Effector memory CD8-positive, alpha-beta T cell (primary cell): ENCODE results near the gene KLF12.

ENCODE experiments used
- ATAC-seq: fragments of 150-1000 bp; cut with Tn5 transposase; replicated peaks from 2 replicates; pipeline ENCODE4 v1.10.0; 2021; ENCODE audit warnings: mild to moderate bottlenecking, moderate library complexity
- DNase-seq, 3 experiments: peaks; one replicate each; pipeline ENCODE4 v3.0.0; 2021
- H3K27ac Mint-ChIP-seq, 2 donors: one replicate each; pipeline ENCODE4 v1.8.0; 2022; ENCODE audit warnings: mild to moderate bottlenecking in 2 of 2, mixed read lengths in 2 of 2, moderate library complexity in 2 of 2
- H3K27me3 Mint-ChIP-seq, 2 donors: one replicate each; pipeline ENCODE4 v1.8.0; 2022; ENCODE audit warnings: mixed read lengths in 2 of 2
- H3K36me3 Mint-ChIP-seq: one replicate; pipeline ENCODE4 v1.8.0; 2022; ENCODE audit warnings: mild to moderate bottlenecking, moderate library complexity, mixed read lengths; ENCODE audit not compliant: insufficient read depth
- H3K4me1 Mint-ChIP-seq, 2 donors: one replicate each; pipeline ENCODE4 v1.8.0; 2022; ENCODE audit warnings: low read depth in 2 of 2, mixed read lengths in 2 of 2
- H3K4me3 Mint-ChIP-seq, 2 donors: one replicate each; pipeline ENCODE4 v1.8.0; 2022; ENCODE audit warnings: mild to moderate bottlenecking in 2 of 2, mixed read lengths in 2 of 2, moderate library complexity in 2 of 2
- H3K9me3 Mint-ChIP-seq, 2 donors: one replicate each; pipeline ENCODE4 v1.8.0; 2022; ENCODE audit warnings: mixed read lengths in 2 of 2

Gene KLF12

DNA sequence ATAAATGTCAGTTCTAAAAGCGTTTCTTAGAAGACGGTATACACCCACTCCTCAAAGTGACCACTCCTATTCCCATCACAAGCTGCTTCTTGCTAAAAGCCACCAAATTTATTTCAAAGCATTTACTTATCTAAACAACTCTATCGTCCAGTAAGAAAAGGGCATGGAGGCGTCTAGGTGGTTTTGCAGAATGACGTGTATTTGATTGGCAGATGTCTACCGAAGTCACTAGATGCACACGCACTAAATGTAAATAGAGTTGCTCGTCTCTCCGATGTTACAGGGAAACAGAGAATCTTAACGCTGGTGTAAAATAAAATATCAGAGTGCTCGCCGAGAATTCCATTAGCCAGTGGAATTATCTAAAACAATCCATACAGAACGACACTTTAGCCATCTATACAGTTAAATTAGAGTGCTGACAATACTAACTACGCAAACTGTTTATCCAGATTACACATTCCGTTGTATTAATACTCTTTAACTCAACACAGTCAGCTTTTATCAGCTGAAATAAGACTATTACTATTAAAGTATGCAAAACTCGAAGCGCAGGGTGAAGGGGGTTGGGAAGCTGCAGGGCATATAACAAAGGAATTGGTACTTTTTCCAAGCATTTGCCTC is 1.9 kb downstream of the KLF12 start:
- no peaks in the 10 kb centered on the region for H3K9me3 Mint-ChIP-seq
- peaks cover 30 to 39% of the 10 kb centered on the region in 2 donors for H3K4me1 Mint-ChIP-seq
- peaks cover 45% of the 10 kb centered on the region for H3K36me3 Mint-ChIP-seq
- no peak overlapping the region for H3K27ac Mint-ChIP-seq
- no peak overlapping the region for H3K4me3 Mint-ChIP-seq
- no peaks in the 10 kb centered on the region for H3K27me3 Mint-ChIP-seq
- DNase-seq, result peak; percentile 26 to 55 (median 36)
- ATAC-seq, result no peak

DNA sequence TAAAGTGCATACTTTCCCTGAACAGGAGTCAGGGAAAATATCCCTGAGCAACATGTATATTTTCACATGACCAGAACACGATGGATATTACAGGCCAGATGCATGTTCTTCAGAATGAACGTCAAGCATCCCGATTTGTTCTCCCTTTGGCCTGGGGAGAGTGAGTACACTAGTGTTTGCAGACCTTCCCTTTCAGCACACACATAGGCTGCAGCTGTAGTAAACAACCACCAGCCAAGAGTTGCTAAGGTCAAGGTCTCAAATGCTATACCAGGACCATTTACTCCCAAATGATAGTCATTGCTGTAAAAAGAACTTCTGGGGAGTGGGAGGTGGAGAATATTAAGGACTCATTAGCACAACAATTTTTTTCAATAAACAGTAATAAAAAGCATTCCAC is 3.0 kb downstream of the KLF12 start:
- peaks cover 35 to 50% of the 10 kb centered on the region in 2 donors for H3K4me1 Mint-ChIP-seq
- H3K27ac Mint-ChIP-seq, result no peak overlapping the region
- ATAC-seq (no peak), DNase-seq (no peak)
- peaks cover 45% of the 10 kb centered on the region for H3K36me3 Mint-ChIP-seq
- no peaks in the 10 kb centered on the region for H3K9me3 Mint-ChIP-seq
- H3K4me3 Mint-ChIP-seq, result no peak overlapping the region
- H3K27me3 Mint-ChIP-seq, result no peaks in the 10 kb centered on the region

DNA sequence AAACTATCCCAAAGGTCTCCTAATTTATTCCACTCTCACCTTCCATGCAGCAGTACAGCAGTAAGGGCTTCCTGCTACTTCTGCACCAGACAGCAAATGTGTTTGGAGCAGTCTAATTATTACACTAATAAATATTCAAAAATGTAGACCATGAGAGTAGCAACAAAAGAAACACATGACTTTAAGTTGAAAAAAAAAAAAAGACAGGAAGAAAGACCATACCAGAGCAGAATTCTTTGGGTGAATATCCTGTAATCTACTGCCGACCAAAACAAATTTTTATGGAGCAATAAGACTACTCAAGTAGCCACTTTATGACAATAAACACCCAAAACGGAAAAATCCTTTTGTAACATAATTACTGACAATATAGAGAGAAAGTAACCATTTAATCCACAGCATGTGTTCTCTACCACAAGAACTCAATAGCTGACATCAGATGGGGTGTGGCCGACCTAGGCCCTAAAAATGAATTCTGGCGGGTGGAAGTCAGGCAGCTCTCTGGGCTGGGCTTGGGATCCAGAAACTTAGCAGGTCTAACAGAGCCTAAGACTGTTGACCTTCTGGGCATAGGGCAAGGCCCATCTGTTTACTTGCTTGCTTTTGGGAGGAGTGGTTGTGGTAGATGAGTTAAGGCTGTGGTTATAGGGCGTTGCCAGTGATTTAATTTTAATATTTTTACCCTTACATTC is 4.6 kb downstream of the KLF12 start:
- H3K4me3 Mint-ChIP-seq, result no peak overlapping the region

DNA sequence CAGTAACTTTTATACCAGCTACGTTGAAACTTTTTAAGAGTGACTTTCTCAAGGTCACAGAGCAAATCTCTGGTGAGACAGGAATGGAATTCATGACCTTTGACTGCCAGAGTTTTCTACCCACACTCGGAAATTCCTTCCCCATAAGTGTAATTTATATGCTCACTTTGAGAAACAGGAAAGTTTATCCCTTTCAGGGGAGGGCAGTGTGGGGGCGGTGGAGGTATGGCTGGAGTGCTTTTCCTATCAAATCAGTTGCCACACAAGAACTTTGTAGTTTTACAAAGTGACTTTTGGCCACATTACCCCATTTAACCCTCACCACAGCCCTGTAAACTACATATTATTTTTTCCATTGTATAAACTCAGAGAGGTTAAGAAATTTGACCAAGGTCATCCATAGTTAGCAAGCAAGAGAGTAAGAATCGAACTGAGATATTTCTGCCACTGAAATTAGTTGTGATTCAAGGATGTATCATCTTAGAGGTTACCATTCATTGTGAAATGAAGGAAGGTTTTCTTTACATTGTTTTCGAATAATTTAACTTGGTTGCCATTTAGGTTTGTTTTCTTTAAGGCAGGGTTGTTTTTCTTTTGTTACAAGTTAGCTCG is 5.9 kb downstream of the KLF12 start:
- peaks cover 38 to 65% of the 10 kb centered on the region in 2 donors for H3K4me1 Mint-ChIP-seq
- no peaks in the 10 kb centered on the region for H3K27me3 Mint-ChIP-seq
- peak overlapping the region in 1 of 2 donors; percentile 61 for H3K4me3 Mint-ChIP-seq
- no peak for ATAC-seq
- H3K27ac Mint-ChIP-seq, result peak overlapping the region in 1 of 2 donors; percentile 87
- H3K36me3 Mint-ChIP-seq, result peaks cover 30% of the 10 kb centered on the region
- no peaks in the 10 kb centered on the region for H3K9me3 Mint-ChIP-seq
- DNase-seq, result no peak

More for the DNA sequence above, 4.6 kb downstream of the KLF12 start:
- DNase-seq (peak; percentile 18 to 43 (median 22)), ATAC-seq (no peak)
- peak overlapping the region in 1 of 2 donors; percentile 88 for H3K27ac Mint-ChIP-seq
- H3K27me3 Mint-ChIP-seq, result no peaks in the 10 kb centered on the region
- peaks cover 44% of the 10 kb centered on the region for H3K36me3 Mint-ChIP-seq
- no peaks in the 10 kb centered on the region for H3K9me3 Mint-ChIP-seq
- H3K4me1 Mint-ChIP-seq, result peaks cover 38 to 61% of the 10 kb centered on the region in 2 donors

DNA sequence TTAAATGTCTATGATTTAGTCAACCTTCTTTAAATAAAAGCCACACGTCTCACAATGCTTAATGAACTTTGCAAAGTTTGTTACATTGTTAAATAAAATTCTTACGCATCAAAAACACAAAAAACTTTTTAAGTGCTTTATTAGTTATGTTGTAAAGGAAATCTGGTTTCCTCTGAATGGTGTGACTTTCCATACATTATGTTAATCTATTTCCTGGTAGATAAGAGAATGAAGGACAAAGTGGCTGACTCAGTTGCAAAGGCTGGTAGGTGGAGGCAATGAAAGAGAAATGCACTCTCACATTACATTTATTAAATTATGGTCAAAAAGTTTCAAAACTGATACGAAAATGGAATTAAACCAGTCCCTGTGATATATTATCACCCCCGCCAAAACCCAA is 15.9 kb downstream of the KLF12 start:
- H3K27ac Mint-ChIP-seq, result peak overlapping the region in 1 of 2 donors; percentile 50
- H3K4me1 Mint-ChIP-seq, result peaks cover 31 to 79% of the 10 kb centered on the region in 2 donors
- ATAC-seq, result no peak
- H3K27me3 Mint-ChIP-seq, result no peaks in the 10 kb centered on the region
- DNase-seq, result no peak
- peaks cover 7% of the 10 kb centered on the region in 2 donors for H3K9me3 Mint-ChIP-seq
- H3K4me3 Mint-ChIP-seq, result no peak overlapping the region
- H3K36me3 Mint-ChIP-seq, result peaks cover 12% of the 10 kb centered on the region

DNA sequence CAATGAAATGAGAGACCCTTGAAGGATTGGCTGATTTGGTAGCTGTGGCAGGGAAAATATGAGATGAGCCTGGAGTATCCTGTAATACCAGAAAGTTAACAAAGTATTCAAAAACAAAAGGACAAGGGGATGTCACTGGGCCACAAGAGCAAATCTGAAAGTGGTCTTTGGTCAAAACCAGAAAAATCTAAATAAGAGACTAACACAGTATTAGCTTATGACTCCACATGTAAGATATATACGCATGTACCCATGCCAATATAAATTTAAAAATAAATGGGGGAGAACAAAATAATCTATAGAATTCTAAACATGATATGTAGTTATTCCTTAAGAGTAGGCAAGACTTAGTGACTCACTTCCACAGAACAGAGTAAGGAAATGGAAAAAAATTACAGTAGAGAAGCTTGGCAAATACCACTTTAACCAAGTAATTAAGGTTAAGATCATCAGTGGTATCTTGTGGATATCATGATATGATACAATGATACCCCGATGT is 16.9 kb downstream of the KLF12 start:
- H3K4me1 Mint-ChIP-seq, result peaks cover 36 to 81% of the 10 kb centered on the region in 2 donors

DNA sequence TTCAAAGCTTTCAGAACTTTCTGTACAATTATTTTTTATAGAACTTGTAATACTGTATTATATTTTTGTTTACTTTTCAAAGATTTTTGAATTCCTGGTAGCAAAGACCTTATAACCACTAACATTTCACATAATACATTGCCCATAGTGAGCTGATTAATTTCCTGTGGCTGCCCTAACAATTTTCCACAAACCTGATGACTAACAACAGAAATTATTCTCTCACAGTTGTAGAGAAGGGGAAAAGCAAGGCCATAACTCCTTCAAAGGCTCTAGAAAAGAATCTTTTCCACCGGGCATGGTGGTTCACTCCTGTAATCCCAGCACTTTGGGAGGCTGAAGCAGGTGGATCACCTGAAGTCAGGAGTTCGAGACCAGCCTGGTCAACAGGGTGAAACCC is 19.1 kb downstream of the KLF12 start:
- Mint-ChIP-seq H3K4me1 (peaks cover 35 to 76% of the 10 kb centered on the region in 2 donors), H3K27me3 (no peaks in the 10 kb centered on the region), H3K27ac (peak overlapping the region; percentile 2 to 86), H3K36me3 (peaks cover 12% of the 10 kb centered on the region), H3K9me3 (peaks cover 7% of the 10 kb centered on the region in 2 donors), H3K4me3 (peak overlapping the region; percentile 44 to 74)
- DNase-seq (no peak), ATAC-seq (no peak)

More for the DNA sequence above, 16.9 kb downstream of the KLF12 start:
- ATAC-seq (no peak), DNase-seq (no peak)
- no peak overlapping the region for H3K4me3 Mint-ChIP-seq
- no peaks in the 10 kb centered on the region for H3K27me3 Mint-ChIP-seq
- peaks cover 7% of the 10 kb centered on the region in 2 donors for H3K9me3 Mint-ChIP-seq
- H3K36me3 Mint-ChIP-seq, result peaks cover 12% of the 10 kb centered on the region
- peak overlapping the region in 1 of 2 donors; percentile 50 for H3K27ac Mint-ChIP-seq

DNA sequence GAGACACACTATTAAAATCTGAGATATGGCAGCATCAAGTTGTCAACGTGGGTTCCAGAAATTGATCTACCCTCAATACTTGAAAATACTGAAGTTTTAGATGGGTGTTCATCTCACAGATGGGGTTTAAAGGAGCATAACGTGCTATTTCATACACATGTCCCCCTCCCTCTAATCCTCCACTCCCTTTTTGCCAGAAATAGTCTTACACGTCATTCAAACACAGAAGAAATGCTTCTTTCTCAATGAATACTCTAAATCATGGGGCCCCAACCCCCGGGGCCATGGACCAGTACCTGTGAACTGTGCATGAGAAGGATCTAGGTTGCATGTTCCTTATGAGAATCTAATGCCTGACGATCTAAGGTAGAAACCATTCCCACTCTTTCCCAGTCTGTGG is 19.6 kb downstream of the KLF12 start:
- peaks cover 38 to 78% of the 10 kb centered on the region in 2 donors for H3K4me1 Mint-ChIP-seq
- ATAC-seq, result no peak
- no peak for DNase-seq
- peaks cover 9% of the 10 kb centered on the region for H3K36me3 Mint-ChIP-seq
- peaks cover 5 to 7% of the 10 kb centered on the region in 2 donors for H3K9me3 Mint-ChIP-seq
- no peaks in the 10 kb centered on the region for H3K27me3 Mint-ChIP-seq
- peak overlapping the region; percentile 44 to 74 for H3K4me3 Mint-ChIP-seq
- H3K27ac Mint-ChIP-seq, result peak overlapping the region in 1 of 2 donors; percentile 86

DNA sequence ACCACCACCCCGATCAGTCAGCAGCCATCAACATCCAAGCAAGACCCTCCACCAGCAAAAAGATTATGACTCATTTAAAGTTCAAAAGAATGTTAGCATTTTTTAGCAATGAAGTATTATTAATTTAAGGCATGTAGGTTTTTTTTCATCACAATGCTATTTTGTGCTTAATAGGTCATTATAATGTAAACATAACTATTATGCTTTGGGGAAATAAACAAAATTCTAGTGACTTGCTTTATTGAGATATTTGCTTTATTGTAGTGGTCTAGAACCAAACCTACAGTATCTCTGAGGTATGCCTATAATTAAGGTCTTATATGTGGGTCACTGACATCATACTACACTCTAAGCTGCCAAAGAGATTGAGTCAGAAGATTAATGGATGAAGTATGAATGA is 20.0 kb downstream of the KLF12 start:
- DNase-seq, result no peak
- H3K27ac Mint-ChIP-seq, result peak overlapping the region in 1 of 2 donors; percentile 86
- H3K36me3 Mint-ChIP-seq, result peaks cover 4% of the 10 kb centered on the region
- peaks cover under 1 to 4% of the 10 kb centered on the region in 2 donors for H3K9me3 Mint-ChIP-seq
- peak overlapping the region in 1 of 2 donors; percentile 74 for H3K4me3 Mint-ChIP-seq
- H3K4me1 Mint-ChIP-seq, result peaks cover 38 to 76% of the 10 kb centered on the region in 2 donors
- peak; percentile 58 for ATAC-seq
- H3K27me3 Mint-ChIP-seq, result no peaks in the 10 kb centered on the region

DNA sequence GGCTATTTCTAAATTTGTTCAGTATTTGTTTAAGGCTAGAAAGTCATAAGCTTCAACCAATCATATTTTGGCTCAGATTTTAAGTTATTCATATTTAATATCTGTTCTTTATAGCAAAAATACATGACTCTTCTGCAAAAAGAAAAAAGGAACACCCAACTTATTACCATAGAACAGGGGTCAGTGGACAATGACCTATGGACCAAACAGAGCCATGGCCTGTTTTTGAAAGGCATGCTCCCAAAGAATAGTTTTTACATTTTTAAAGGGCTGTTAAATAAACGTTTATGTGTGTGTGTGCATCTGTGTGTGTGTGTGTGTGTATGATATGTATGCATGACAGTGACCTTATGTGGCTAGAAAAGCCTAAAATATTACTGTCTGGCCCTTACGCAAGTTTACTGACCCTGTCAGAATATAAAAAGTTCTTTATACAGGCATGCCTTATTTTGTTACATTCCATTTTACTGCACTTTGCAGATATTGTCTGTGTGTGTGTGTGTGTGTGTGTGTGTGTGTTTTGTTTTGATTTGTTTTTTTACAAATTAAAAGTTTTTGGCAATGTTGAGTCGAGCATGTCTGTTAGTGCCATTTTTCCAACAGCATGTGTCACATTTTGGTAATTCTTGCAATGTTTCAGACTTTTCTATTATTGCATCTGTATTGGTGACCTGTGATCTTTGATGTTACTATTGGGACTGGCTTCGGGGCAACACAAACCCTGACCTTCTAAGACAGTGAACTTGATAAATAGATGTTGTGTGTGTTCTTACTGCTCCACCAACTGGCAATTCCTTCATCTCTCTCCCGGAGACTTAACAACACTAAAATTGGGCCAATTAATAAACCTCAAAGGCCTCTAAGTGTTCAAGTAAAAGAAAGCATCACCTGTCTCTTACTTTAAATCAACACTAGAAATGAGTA is 22.0 kb downstream of the KLF12 start:
- Mint-ChIP-seq H3K36me3 (peaks cover 4% of the 10 kb centered on the region), H3K4me1 (peaks cover 39 to 65% of the 10 kb centered on the region in 2 donors), H3K27me3 (no peaks in the 10 kb centered on the region), H3K27ac (peak overlapping the region; percentile 8 to 13), H3K9me3 (peaks cover 0 to 1% of the 10 kb centered on the region in 2 donors), H3K4me3 (peak overlapping the region; percentile 0 to 74)
- no peak for DNase-seq
- ATAC-seq, result no peak

DNA sequence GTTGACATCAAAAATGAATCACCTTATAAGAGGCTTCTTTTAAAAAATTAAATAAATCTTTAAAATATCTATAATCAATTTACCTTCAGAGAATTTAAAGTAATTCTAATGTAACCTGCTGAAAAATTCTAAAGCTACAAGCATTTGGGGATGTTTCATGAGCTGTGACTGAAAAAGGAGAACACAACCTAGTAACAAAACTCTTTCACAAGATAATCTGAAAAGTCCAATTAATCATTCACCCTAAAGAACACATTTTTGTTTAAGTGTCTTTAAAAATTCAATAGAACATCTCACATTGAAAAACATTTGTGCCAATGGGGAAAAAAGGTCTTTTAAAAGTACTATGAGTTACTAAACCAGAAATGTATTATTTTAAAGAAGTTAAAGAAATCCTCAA is 22.8 kb downstream of the KLF12 start:
- H3K4me1 Mint-ChIP-seq, result peaks cover 43 to 65% of the 10 kb centered on the region in 2 donors
- peaks cover 4% of the 10 kb centered on the region for H3K36me3 Mint-ChIP-seq
- H3K9me3 Mint-ChIP-seq, result peaks cover 0 to 1% of the 10 kb centered on the region in 2 donors
- H3K27ac Mint-ChIP-seq, result peak overlapping the region in 1 of 2 donors; percentile 13
- DNase-seq, result no peak
- H3K27me3 Mint-ChIP-seq, result no peaks in the 10 kb centered on the region
- no peak for ATAC-seq
- no peak overlapping the region for H3K4me3 Mint-ChIP-seq

DNA sequence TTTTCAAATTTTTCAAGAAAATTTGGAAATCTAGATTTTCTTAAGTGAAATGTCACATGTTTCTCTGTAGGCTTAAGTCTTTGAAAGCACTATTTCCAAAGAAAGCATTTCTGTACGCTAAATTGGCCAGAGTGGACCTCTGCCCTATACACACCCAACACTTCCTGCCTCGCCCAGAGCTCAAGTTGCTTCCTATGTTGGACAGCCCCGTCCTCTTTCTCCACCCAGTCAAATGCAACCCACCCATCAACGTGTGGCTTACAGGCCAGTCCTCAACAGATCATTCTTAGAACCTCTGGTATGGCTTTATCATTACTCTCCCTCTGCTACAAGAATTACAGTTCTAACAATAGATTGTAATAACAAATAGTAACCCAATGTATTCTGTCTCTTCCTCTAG is 24.2 kb downstream of the KLF12 start:
- H3K27ac Mint-ChIP-seq, result peak overlapping the region; percentile 0 to 47
- H3K4me3 Mint-ChIP-seq, result peak overlapping the region in 1 of 2 donors; percentile 30
- H3K36me3 Mint-ChIP-seq, result peaks cover 4% of the 10 kb centered on the region
- ATAC-seq (no peak), DNase-seq (no peak)
- H3K4me1 Mint-ChIP-seq, result peaks cover 37 to 61% of the 10 kb centered on the region in 2 donors
- H3K9me3 Mint-ChIP-seq, result no peaks in the 10 kb centered on the region
- H3K27me3 Mint-ChIP-seq, result no peaks in the 10 kb centered on the region

DNA sequence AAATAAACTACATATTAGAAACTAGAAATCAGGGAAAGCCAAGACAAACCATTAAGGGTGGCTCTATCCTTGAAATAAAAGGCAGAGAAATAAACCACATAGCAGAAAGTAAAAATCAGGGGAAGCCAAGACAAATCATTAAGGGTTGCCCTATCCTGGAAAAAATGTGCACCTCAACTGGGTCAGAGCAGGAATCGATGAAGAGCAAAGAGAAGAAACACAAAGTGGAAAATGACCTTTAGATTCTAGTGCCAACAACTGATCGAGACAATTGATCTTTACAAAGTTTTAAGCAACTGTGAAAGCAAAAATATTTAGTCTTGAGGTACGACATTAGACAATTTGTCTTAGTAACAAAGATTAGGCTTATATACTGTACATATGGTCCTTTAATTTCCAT is 26.6 kb downstream of the KLF12 start:
- H3K4me3 Mint-ChIP-seq, result no peak overlapping the region
- H3K4me1 Mint-ChIP-seq, result peaks cover 28 to 60% of the 10 kb centered on the region in 2 donors
- H3K27ac Mint-ChIP-seq, result no peak overlapping the region

More for the DNA sequence above, 26.6 kb downstream of the KLF12 start:
- no peaks in the 10 kb centered on the region for H3K9me3 Mint-ChIP-seq
- H3K27me3 Mint-ChIP-seq, result no peaks in the 10 kb centered on the region
- ATAC-seq (no peak), DNase-seq (no peak)
- H3K36me3 Mint-ChIP-seq, result no peaks in the 10 kb centered on the region
